HUDEP-2 (cell line): ENCODE measurements around the gene PMS1.
"Not testable (repeated sequence)": the region's sequence is repeated elsewhere in the genome, so short reads cannot be mapped to it uniquely, and the experiment has no call there.

ENCODE experiments used
- DNase-seq, 76 experiments: peaks; one replicate each; lab custom pipeline; 2025; ENCODE audit not compliant: unreplicated experiment in 76 of 76; lab: John Stamatoyannopoulos, UW

The PMS1 gene

GRCh38 chr2:189803431-189803830, 19.2 kb downstream of the PMS1 start:
- no peak for DNase-seq

GRCh38 chr2:189818249-189819038, 34.2 kb downstream of the PMS1 start:
- no peak for DNase-seq

GRCh38 chr2:189819297-189819704, 35.1 kb downstream of the PMS1 start:
- no peak for DNase-seq

GRCh38 chr2:189821953-189822748, 37.9 kb downstream of the PMS1 start:
- no peak for DNase-seq

- no peak for DNase-seq
Measured at GRCh38 chr2:189824694-189825396, 40.6 kb downstream of the PMS1 start.

- no peak for DNase-seq
Measured at GRCh38 chr2:189826039-189826438, 41.8 kb downstream of the PMS1 start.

- DNase-seq = no peak
Measured at GRCh38 chr2:189829102-189829833, 45.0 kb downstream of the PMS1 start.

GRCh38 chr2:189830510-189830909, 46.3 kb downstream of the PMS1 start:
- DNase-seq = no peak

GRCh38 chr2:189834059-189834458, 49.8 kb downstream of the PMS1 start:
- DNase-seq = no peak

- DNase-seq = not testable (repeated sequence)
Measured at GRCh38 chr2:189834642-189835041, 50.4 kb downstream of the PMS1 start.

- no peak for DNase-seq
Measured at GRCh38 chr2:189835855-189836558, 51.8 kb downstream of the PMS1 start.

GRCh38 chr2:189836644-189837043, 52.4 kb downstream of the PMS1 start:
- no peak for DNase-seq

GRCh38 chr2:189837326-189837725, 53.1 kb downstream of the PMS1 start:
- DNase-seq = no peak

GRCh38 chr2:189841019-189841418, 56.8 kb downstream of the PMS1 start:
- DNase-seq = no peak

GRCh38 chr2:189848276-189848675, 64.0 kb downstream of the PMS1 start:
- DNase-seq = no peak

- no peak for DNase-seq
Measured at GRCh38 chr2:189849550-189849949, 65.3 kb downstream of the PMS1 start.

- DNase-seq = no peak
Measured at GRCh38 chr2:189851174-189851826, 67.0 kb downstream of the PMS1 start.

GRCh38 chr2:189854187-189854586, 69.9 kb downstream of the PMS1 start:
- DNase-seq = no peak

GRCh38 chr2:189854940-189855339, 70.7 kb downstream of the PMS1 start:
- no peak for DNase-seq

GRCh38 chr2:189858291-189858690, 74.0 kb downstream of the PMS1 start:
- DNase-seq = no peak
